LNCaP clone FGC (cell line): ENCODE results near the gene CRMP1.

ENCODE experiments used
- DNase-seq: peaks from one replicate; pipeline ENCODE4 v3.0.0-alpha.2; 2011; ENCODE audit warnings: low read depth
- H3K4me3 ChIP-seq: 2 replicates; pipeline ENCODE4 v1.5.1; 2011; ENCODE audit warnings: mild to moderate bottlenecking, low read depth, low read length, control low read depth
- TF ChIP-seq, protein P1 (sequence below): IDR thresholded peaks from 2 replicates; pipeline ENCODE4 v1.5.1; 2012; ENCODE audit warnings: mild to moderate bottlenecking; ENCODE audit not compliant: control insufficient read depth, insufficient read depth; ENCODE audit errors: extremely low read depth

CRMP1 gene

DNA sequence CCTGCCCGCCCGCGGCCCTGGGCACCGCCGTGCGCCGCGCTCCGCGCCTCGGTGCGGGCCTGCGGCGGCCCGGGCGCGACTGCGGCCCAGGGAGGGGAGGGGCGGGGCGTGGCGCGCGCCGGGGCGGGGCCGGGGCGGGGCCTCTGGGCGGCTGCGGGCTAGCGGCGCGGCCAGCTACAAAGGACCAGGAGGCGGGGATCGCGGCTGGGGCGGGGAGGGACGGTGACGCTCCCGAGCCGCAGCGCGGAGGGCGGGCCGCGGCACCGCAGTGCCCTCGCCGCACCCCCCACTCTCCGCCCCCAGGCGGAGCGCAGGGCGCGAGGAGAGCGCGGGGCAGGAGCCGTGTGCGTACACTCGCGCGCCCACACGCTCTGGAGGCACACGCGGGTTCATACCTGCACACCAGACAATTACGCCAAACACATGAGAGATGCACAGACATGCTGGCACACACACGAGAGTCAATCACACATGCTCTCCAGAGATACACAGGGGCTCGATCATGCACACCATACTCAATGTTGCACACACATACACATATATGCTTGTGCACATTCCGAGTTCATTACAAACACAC lies at the start of gene CRMP1:
TSS of gene CRMP1 (minus strand) at position 83 of the 577 bp plus-strand sequence. CDS start 117 bp downstream, outside the sequence.
- DNase-seq: no peak
- no peak within 1 kb of the TSS for H3K4me3 ChIP-seq
- TF ChIP-seq, protein P1, sequence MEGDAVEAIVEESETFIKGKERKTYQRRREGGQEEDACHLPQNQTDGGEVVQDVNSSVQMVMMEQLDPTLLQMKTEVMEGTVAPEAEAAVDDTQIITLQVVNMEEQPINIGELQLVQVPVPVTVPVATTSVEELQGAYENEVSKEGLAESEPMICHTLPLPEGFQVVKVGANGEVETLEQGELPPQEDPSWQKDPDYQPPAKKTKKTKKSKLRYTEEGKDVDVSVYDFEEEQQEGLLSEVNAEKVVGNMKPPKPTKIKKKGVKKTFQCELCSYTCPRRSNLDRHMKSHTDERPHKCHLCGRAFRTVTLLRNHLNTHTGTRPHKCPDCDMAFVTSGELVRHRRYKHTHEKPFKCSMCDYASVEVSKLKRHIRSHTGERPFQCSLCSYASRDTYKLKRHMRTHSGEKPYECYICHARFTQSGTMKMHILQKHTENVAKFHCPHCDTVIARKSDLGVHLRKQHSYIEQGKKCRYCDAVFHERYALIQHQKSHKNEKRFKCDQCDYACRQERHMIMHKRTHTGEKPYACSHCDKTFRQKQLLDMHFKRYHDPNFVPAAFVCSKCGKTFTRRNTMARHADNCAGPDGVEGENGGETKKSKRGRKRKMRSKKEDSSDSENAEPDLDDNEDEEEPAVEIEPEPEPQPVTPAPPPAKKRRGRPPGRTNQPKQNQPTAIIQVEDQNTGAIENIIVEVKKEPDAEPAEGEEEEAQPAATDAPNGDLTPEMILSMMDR: no peak

- TF ChIP-seq, protein P1: no peak
- DNase-seq: no peak
- H3K4me3 ChIP-seq: no peak overlapping the region
Measured at GRCh38 chr4:5941601-5942000, 48.7 kb upstream of the CRMP1 start.

- DNase-seq: peak; percentile 18
- TF ChIP-seq, protein P1: no peak
- no peak overlapping the region for H3K4me3 ChIP-seq
Measured at GRCh38 chr4:5940470-5941203, 47.8 kb upstream of the CRMP1 start.

GRCh38 chr4:5933996-5934831 lies 41.3 kb upstream of the CRMP1 start:
- TF ChIP-seq, protein P1: no peak
- DNase-seq: no peak
- no peak overlapping the region for H3K4me3 ChIP-seq

GRCh38 chr4:5933116-5933515 lies 40.2 kb upstream of the CRMP1 start:
- TF ChIP-seq, protein P1: no peak
- H3K4me3 ChIP-seq: no peak overlapping the region
- DNase-seq: no peak

GRCh38 chr4:5932035-5932568 lies 39.2 kb upstream of the CRMP1 start:
- no peak for DNase-seq
- TF ChIP-seq, protein P1: no peak
- no peak overlapping the region for H3K4me3 ChIP-seq
